ENCODE measurements around the gene DTX4. TPM values are rescaled to one million over a fixed set of nuclear protein-coding genes. Genes with fewer than 3 reads are reported as not detected.

Gene DTX4
- total RNA-seq, 1 donor, result 0.18 TPM

DNA sequence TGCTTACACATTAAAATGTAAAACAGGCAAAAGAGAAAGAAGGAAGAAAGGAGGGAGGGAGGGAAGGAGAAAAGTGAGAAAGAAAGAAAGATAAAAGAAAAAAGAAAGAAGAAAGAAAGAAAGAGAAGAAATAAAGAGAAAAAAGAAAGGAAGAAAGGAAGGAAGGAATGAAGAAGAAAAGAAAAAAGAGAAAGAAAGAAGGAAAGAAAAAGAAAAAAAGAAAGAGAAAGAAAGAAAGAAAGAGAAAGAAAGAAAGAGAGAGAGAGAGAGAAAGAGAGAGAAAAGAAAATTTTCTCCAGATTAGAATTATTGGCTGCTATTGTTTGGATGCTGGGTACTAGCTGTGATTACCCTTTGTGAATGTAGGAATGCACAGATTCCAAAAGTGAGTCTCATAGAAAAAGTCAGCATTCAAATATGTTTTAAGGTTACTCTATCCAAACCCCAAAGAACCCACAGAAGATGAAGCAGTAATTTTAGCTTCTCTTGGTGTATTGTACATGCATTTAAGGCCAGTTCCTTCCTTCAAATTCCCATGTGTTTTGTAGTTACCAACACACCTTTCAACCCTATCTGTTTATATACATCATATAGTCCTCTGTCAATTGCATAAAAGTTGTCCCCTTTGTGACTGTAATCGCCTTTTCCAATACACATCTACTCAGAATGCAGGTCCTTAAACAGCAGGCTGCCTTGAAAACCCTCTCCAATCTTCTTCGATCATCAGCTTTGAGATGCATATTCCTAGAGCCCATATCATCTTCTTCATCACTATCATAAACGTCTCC lies 30.1 kb upstream of the DTX4 start:
- TF ChIP-seq, protein P1, sequence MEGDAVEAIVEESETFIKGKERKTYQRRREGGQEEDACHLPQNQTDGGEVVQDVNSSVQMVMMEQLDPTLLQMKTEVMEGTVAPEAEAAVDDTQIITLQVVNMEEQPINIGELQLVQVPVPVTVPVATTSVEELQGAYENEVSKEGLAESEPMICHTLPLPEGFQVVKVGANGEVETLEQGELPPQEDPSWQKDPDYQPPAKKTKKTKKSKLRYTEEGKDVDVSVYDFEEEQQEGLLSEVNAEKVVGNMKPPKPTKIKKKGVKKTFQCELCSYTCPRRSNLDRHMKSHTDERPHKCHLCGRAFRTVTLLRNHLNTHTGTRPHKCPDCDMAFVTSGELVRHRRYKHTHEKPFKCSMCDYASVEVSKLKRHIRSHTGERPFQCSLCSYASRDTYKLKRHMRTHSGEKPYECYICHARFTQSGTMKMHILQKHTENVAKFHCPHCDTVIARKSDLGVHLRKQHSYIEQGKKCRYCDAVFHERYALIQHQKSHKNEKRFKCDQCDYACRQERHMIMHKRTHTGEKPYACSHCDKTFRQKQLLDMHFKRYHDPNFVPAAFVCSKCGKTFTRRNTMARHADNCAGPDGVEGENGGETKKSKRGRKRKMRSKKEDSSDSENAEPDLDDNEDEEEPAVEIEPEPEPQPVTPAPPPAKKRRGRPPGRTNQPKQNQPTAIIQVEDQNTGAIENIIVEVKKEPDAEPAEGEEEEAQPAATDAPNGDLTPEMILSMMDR (IDR thresholded peaks at IDR 0.05; ENCODE audit: insufficient read depth, low read length), result no peak
- DNase-seq (ENCODE audit: low read depth), result peak; percentile 61
- peak overlapping the region; percentile 88 for H3K4me3 ChIP-seq (ENCODE audit: low read depth, low read length)

DNA sequence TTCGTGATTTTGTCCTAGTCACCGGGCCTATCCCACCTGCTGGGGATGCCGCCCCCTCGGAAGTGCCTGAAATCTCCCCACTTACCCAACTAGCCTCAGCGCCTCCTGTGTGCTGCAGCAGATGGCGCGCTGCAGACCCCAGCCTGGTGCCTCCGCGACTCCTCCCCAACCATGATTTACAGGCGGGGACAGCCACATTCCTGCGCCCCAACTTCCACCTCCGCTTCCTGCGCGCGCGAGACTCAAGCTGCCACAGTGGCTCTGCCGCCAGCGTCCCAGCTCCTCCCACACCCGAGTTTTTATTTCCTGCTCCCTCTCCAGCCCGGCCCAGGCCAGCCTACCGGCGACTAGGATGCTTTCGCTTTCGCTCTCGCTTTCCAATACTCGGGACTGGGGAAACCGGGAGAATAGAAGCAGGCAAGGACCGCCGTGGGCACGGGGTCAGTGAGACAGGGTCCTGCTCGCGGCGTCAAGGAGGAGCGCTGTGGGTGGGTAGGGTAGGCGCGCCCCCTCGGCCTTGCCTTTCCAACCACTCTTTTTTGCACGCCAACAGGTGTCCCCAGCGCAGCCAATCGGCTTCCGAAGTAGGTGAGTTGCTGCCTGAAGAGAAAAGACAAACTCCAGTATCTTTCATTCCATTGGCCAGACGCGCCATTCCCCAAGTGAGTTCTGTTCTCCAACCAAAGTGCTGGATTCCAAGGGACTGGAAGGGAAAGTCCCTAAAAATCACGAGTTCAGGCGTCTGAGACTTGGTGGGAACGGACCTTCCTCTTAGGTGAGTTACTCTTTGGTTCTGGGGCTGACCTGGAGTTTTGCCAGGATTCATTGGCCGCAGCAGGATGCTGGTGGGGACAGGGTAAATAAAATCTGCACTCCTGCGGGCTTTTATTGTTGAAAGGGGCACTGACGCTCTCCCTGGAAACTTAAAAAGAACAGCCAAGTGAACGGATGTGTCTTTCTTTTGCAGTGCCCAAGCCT lies 29.1 kb upstream of the DTX4 start, which contains the start of gene FAM111A:
Gene FAM111A, plus strand, starts transcription at position 327 of the 978 bp plus-strand sequence. CDS start 6,017 bp downstream, outside the sequence.
- H3K4me3 ChIP-seq (ENCODE audit: low read depth, low read length), result peak within 1 kb of the TSS; percentile 88
- DNase-seq (ENCODE audit: low read depth), result peak; percentile 84
- TF ChIP-seq, protein P1 (IDR thresholded peaks at IDR 0.05; ENCODE audit: insufficient read depth, low read length), result peak; percentile 44

DNA sequence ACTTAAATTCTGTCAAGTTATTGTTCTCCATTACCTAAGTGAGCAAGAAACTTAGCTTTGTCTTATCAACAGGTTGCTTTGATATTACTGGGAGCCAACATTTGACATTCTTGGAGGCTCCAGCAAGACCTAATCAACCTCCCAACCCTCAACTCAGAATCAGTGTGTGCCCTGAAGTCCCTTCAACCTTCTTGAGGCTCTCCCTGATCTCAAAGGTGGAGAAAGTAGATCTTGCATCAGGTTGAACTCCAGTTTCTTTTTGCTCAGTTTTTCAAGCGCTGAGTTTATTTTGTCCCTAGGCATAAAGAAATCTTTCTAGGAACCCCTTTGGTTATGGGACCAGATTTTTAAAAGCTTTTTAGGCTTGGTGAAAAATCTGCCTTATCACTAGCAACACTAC lies 27.8 kb upstream of the DTX4 start:
- peak overlapping the region; percentile 88 for H3K4me3 ChIP-seq (ENCODE audit: low read depth, low read length)
- TF ChIP-seq, protein P1 (IDR thresholded peaks at IDR 0.05; ENCODE audit: insufficient read depth, low read length), result no peak
- peak; percentile 30 for DNase-seq (ENCODE audit: low read depth)

DNA sequence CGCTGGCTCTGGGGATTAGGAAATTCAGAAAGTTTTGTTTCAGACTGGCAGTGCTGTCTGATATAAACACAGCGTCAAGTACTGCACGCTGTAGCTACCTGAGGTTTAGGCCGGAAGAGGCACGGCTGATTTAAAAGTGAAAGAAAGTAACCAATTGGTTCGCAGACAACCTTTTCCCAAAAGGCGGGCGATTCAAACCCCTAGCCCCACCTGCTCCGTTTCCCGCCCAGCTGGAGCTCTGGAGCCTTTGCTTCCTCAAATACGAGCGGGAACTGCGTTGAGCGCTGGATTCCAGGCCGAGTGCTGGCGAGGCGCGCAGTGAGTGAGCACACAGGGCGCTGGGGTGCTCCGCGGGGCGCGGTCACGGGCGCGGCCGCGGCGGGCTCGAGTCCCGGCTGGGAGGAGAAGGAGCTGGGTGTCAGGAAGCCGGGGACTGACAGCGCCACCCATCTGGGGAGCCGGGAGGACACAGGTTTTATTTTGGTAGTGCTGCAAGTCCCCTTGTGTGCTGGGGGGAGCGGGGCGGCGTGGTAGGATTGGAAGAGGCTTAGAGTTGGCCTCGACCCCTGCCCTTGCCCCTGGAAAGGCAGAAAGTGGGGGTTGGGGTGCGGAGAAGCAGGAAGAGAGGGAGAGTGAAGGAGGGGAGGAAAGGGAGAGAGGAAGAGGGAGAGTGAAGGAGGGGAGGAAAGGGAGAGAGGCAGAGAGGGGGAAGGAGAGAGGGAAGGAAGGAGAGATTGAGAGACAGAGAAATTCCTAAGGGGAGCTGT lies 27.2 kb upstream of the DTX4 start:
- peak overlapping the region; percentile 88 for H3K4me3 ChIP-seq (ENCODE audit: low read depth, low read length)
- TF ChIP-seq, protein P1 (IDR thresholded peaks at IDR 0.05; ENCODE audit: insufficient read depth, low read length), result peak; percentile 6
- DNase-seq (ENCODE audit: low read depth), result peak; percentile 86

DNA sequence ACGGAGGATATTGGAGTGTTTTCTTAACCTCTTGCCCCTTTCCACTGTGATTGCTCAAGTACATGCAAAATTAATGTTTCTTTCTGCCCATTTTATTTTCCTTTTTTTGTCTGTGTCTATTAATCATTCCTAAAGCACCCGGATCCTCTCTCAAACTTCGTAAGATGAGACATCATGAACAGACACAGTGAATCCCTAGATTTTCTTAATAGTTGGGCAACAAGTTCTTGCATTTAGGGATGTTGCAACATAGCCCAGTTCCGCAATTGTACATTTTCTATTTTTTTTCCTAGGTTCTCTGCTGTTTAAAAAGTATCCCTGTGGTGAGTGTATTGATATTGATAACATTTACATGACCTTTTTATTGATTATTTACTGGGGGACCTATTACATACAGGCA lies 26.4 kb upstream of the DTX4 start:
- H3K4me3 ChIP-seq (ENCODE audit: low read depth, low read length), result peak overlapping the region; percentile 88
- peak; percentile 73 for DNase-seq (ENCODE audit: low read depth)
- TF ChIP-seq, protein P1 (IDR thresholded peaks at IDR 0.05; ENCODE audit: insufficient read depth, low read length), result no peak

DNA sequence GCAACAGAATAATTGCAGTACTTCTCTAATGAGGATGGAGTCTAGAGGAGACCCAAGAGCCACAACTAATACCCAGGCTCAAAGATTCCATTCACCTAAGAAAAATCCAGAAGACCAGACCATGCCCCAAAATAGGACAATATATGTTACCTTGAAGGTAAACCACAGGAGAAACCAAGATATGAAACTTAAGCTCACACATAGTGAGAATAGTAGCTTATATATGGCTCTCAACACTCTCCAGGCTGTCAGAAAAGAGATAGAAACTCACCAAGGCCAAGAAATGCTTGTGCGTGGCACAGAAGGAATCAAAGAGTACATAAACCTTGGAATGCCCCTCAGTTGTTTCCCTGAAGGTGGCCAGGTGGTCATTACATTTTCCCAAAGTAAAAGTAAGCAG lies 20.2 kb upstream of the DTX4 start:
- H3K4me3 ChIP-seq (ENCODE audit: low read depth, low read length), result no peak overlapping the region
- DNase-seq (ENCODE audit: low read depth), result no peak
- TF ChIP-seq, protein P1 (IDR thresholded peaks at IDR 0.05; ENCODE audit: insufficient read depth, low read length), result no peak

All from fibroblast of the aortic adventitia (primary cell).